Epithelial cell of esophagus (primary cell): ENCODE results near the gene EXOC3.

ENCODE experiments used
- DNase-seq: peaks from one replicate; pipeline ENCODE4 v3.0.0; 2010; ENCODE audit warnings: low read depth
- H3K4me3 ChIP-seq: 2 replicates; pipeline ENCODE4 v1.5.1; 2011; ENCODE audit warnings: mild to moderate bottlenecking, low read length, control low read depth
- TF ChIP-seq, protein P1 (sequence below): IDR thresholded peaks from 2 replicates; pipeline ENCODE4 v1.5.1; 2011; ENCODE audit warnings: low read depth, mild to moderate bottlenecking, low read length, control low read depth, inconsistent platforms; ENCODE audit not compliant: insufficient read depth; ENCODE audit errors: missing control alignments

The EXOC3 gene

DNA sequence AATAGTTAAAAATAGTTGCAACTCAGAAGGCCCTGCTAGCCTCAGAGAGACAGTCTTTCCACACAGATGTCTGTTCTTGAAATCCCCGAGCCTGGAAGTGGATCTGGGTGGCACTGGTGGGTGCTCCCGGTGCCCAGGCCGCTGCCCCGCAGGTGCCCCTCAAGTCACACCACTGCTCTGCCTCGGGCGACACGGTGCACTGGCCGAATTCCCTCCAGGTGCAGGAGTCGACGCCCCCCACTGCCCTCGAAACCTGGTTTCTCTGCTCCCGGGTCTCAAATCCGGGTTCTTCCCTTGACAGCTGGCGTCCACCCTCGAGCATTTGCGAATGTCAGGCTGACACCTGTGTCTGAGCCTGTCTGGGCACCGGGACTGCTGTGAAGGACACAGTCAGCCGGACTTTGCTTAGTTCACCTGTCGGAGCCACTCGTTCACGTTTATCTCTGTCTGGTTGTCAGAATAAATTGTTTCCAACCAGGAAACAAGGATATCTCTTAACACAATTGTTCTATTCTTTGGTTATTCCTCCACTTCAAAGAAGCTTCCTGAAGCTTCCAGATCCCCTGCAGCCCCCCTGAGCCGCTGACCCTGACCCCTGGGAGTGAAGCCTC is 54.2 kb downstream of the EXOC3 start:
- TF ChIP-seq, protein P1, sequence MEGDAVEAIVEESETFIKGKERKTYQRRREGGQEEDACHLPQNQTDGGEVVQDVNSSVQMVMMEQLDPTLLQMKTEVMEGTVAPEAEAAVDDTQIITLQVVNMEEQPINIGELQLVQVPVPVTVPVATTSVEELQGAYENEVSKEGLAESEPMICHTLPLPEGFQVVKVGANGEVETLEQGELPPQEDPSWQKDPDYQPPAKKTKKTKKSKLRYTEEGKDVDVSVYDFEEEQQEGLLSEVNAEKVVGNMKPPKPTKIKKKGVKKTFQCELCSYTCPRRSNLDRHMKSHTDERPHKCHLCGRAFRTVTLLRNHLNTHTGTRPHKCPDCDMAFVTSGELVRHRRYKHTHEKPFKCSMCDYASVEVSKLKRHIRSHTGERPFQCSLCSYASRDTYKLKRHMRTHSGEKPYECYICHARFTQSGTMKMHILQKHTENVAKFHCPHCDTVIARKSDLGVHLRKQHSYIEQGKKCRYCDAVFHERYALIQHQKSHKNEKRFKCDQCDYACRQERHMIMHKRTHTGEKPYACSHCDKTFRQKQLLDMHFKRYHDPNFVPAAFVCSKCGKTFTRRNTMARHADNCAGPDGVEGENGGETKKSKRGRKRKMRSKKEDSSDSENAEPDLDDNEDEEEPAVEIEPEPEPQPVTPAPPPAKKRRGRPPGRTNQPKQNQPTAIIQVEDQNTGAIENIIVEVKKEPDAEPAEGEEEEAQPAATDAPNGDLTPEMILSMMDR = no peak
- no peak overlapping the region for H3K4me3 ChIP-seq
- DNase-seq = no peak

DNA sequence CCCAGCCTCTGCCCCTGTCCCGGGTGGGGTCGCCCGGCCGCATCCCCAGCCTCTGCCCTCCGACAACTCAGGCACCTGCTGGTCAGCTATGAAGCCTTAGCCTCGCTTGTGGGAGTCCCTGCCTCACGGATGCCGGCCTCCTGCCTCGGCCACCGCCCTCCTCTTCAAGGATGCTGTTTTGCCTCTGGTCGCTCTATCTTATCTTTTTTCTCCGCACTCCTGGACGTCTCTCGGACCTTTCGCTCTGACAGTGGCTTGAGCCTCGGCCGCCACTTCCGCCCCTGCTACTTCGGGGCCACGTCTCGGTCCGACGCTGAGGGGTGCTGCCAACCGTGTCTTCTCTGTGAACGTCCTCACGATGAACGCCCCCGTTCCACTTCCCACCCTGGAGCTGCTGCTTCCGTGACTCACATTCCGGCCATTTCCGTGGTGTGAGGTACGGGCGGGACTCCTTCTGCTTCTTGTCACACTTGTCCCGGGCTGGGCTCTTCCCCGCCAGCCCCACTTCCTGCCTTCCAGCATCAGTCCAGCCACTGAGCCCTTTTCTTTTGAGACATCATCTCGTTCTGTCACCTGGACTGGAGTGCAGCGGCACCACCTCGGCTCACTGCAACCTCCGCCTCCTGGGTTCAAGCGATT is 55.0 kb downstream of the EXOC3 start:
- no peak for DNase-seq
- TF ChIP-seq, protein P1 = no peak
- no peak overlapping the region for H3K4me3 ChIP-seq

DNA sequence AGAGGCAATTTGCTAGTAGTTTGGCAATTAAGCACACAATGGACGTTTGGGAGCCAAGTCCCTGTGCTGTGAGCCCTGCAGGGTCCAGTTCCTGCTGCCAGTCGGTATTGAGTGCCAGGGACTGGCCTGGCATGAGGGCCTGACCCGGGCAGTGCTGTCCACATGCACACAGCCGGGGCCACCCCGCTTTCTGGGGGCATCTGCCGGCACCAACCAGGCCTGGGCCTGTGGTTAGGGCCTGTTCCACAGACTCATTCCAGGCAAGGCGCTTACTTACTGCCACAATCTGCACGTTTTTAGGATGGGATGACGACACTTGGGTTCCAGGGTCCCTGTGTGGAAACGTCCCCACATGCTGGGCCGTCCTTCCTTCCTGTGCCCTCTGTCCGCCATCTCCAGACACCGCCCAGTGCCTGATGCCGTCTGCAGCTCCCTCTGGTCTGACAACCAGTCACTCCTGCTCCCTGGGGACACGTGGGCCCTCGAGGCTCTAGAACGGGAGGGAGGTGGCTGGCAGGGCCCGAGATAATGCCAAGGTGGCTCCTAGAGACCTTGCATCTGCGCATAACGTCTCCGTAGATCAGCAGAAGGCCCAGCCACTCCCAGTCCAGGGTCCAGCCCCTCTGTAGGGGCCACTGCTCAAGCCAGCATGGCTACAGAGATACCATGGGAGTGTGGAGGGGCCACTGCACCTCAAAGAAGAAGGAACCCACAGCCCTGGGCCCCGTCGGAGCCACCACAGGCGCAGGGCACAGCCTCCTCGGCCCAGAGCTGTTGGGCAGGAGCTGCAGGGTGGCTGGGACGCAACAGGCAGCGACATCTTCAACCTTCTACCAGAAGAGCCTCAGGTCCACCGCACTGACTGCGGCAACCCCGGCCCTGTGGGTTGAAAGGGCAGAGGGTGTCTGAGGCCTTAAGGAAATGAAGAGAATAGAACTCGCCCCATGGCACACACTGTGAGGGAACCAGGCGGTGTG is 56.5 kb downstream of the EXOC3 start:
- H3K4me3 ChIP-seq = no peak overlapping the region
- TF ChIP-seq, protein P1 = no peak
- DNase-seq = no peak

DNA sequence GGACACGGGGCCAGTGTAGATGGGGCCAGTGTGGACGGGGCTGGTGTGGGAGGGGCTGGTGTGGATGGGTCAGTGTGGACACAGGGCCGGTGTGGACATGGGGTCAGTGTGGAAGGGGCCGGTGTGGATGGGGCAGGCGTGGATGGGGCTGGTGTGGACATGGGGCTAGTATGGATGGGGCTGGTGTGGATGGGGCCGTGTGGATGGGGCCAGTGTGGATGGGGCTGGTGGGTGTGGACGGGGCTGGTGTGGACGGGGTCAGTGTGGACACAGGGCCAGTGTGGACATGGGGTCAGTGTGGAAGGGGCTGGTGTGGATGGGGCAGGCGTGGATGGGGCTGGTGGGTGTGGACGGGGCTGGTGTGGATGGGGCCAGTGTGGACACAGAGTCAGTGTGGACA is 57.5 kb downstream of the EXOC3 start:
- TF ChIP-seq, protein P1 = no peak
- DNase-seq = no peak
- no peak overlapping the region for H3K4me3 ChIP-seq

DNA sequence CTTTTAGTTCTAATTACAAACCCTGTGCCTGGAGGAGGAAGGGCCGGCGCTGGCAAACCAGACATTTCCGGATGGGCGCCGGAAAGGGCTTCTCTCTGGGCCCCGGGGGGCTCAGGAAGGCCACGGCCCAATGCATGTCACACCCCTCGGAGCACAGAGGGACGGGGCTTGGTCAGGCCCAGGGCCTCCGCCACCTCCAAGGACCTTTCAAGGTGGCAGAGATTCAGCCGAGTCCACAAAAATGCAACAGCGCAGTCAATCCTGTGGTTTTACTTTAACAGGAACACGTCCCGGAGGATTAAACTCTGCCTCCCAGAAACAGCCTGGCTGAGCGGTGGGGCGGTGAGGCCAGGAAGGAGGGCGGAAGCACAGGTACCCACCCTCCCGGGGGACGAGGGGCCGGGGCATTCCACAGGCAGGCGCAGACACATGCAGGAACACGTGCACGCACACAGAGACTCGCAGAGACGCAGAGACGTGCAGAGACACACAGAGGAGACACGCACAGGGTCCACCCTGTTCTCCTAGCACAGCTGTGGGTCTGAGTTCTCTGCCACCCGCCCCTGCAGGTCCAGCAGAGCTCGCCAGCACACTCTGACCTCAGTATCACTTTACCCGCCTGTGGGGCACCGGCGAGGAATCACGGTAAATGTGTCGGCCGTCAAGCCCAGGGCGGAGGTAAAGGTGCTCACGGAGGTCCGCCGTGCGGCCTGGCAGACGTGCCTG is 58.3 kb downstream of the EXOC3 start:
- TF ChIP-seq, protein P1 = no peak
- DNase-seq = no peak
- no peak overlapping the region for H3K4me3 ChIP-seq

DNA sequence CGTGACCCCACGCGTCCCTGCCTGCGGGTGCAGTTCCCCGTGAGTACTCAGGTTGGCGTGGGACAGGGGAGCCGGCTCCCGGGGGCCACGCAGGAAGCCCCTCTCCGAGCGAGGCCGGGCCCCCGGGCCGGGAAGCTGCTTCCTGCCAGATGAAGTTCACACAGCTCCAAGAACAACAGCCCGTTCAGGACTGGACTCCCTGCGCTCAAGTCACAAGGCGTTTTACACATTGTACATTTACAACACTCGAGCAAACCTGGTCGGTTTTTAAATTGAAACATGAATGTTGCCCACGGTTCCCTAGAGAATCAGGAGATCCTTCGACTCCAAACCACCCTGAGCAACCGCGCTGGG is 58.8 kb downstream of the EXOC3 start:
- no peak for DNase-seq
- no peak overlapping the region for H3K4me3 ChIP-seq

More for the DNA sequence above, 58.8 kb downstream of the EXOC3 start:
- TF ChIP-seq, protein P1 = no peak
